IMR-90 (cell line): ENCODE data around the gene ITGB5. TPM values are rescaled to one million over a fixed set of nuclear protein-coding genes. Genes with fewer than 3 reads are reported as not detected.

Experiments used
- ATAC-seq: fragments of 200-7000 bp; cut with Tn5 transposase; 2 replicates; pipeline ENCODE4 v1.9.1; 2020; ENCODE audit warnings: low read depth, mild to moderate bottlenecking, moderate library complexity
- BruUV-seq: library from RNA; stranded (reverse); fragments of 400-500 nt; replicated peaks from 2 replicates; lab custom pipeline; 2021; lab: Mats Ljungman, UMichigan
- CTCF ChIA-PET: fragments of 300-600 bp; formaldehyde crosslinking; extraction: SDS; loops from one replicate; lab custom pipeline; 2021; ENCODE audit warnings: antibody characterized with exemption; lab: Yijun Ruan, JAX
- POLR2A ChIA-PET: fragments of 300-600 bp; sonication (Branson Sonifier 250); formaldehyde crosslinking; loops from one replicate; lab custom pipeline; 2022; ENCODE audit warnings: antibody characterized with exemption; ENCODE audit not compliant: unreplicated experiment; lab: Charles Lee
- DNase-seq: peaks from one replicate; pipeline ENCODE4 v3.0.0; 2013
- H2AFZ ChIP-seq: replicated peaks from 2 replicates; pipeline ENCODE3; 2013; ENCODE audit warnings: low read length, mild to moderate bottlenecking; ENCODE audit not compliant: poor library complexity
- H2AK5ac ChIP-seq: 2 replicates; pipeline ENCODE4 v1.6.1; 2013; ENCODE audit warnings: low read depth, low read length, inconsistent platforms
- H2AK9ac ChIP-seq: replicated peaks from 2 replicates; pipeline ENCODE3; 2013; ENCODE audit warnings: mild to moderate bottlenecking, low read depth, low read length, moderate library complexity; ENCODE audit not compliant: poor library complexity
- H2BK120ac ChIP-seq: 2 replicates; pipeline ENCODE4 v1.6.1; 2013; ENCODE audit warnings: low read depth, low read length, inconsistent platforms
- H2BK15ac ChIP-seq: 3 replicates; pipeline ENCODE4 v1.6.1; 2013; ENCODE audit warnings: low read depth, low read length, inconsistent platforms
- H2BK20ac ChIP-seq: 2 replicates; pipeline ENCODE4 v1.6.1; 2013; ENCODE audit warnings: low read depth, mild to moderate bottlenecking, inconsistent platforms, low read length, moderate library complexity
- H2BK5ac ChIP-seq: 2 replicates; pipeline ENCODE4 v1.6.1; 2013; ENCODE audit warnings: mild to moderate bottlenecking, low read depth, low read length, inconsistent platforms; ENCODE audit not compliant: poor library complexity, severe bottlenecking
- H3K14ac ChIP-seq: replicated peaks from 2 replicates; pipeline ENCODE4 v1.6.1; 2013; ENCODE audit warnings: low read depth, low read length, inconsistent platforms
- H3K18ac ChIP-seq: 2 replicates; pipeline ENCODE4 v1.6.1; 2013; ENCODE audit warnings: low read depth, low read length, control low read depth
- H3K23ac ChIP-seq: 2 replicates; pipeline ENCODE4 v1.6.1; 2013; ENCODE audit warnings: low read depth, low read length, inconsistent platforms
- H3K27ac ChIP-seq: 2 replicates; pipeline ENCODE4 v1.5.1; 2013; ENCODE audit warnings: mild to moderate bottlenecking, control low read depth, low read length; ENCODE audit not compliant: insufficient read depth
- H3K27me3 ChIP-seq: 2 replicates; pipeline ENCODE4 v1.6.1; 2013; ENCODE audit warnings: low read length; ENCODE audit not compliant: control insufficient read depth, insufficient read depth
- H3K36me3 ChIP-seq: 2 replicates; pipeline ENCODE4 v1.6.1; 2013; ENCODE audit warnings: low read length, mixed read lengths; ENCODE audit not compliant: control insufficient read depth, insufficient read depth
- H3K4ac ChIP-seq: 2 replicates; pipeline ENCODE4 v1.6.1; 2013; ENCODE audit warnings: low read depth, low read length, inconsistent platforms
- H3K4me1 ChIP-seq: 2 replicates; pipeline ENCODE4 v1.6.1; 2013; ENCODE audit warnings: low read length, mixed read lengths; ENCODE audit not compliant: control insufficient read depth, insufficient read depth
- H3K4me2 ChIP-seq: 2 replicates; pipeline ENCODE4 v1.6.1; 2013; ENCODE audit warnings: low read depth, mild to moderate bottlenecking, control low read depth, low read length, moderate library complexity
- H3K4me3 ChIP-seq: 2 replicates; pipeline ENCODE4 v1.5.1; 2013; ENCODE audit warnings: low read depth, mild to moderate bottlenecking, control low read depth, low read length, moderate library complexity; ENCODE audit not compliant: insufficient read depth
- H3K56ac ChIP-seq: 2 replicates; pipeline ENCODE4 v1.6.1; 2013; ENCODE audit warnings: low read length, inconsistent platforms; ENCODE audit not compliant: insufficient read depth; ENCODE audit errors: extremely low read depth
- H3K79me1 ChIP-seq, 2 experiments: 2 replicates each; pipeline ENCODE4 v1.6.1; 2013; ENCODE audit warnings: low read length in 2 of 2, inconsistent platforms in 1 of 2, low read depth in 1 of 2
- H3K9ac ChIP-seq: 2 replicates; pipeline ENCODE4 v1.6.1; 2013; ENCODE audit warnings: low read depth, low read length, control low read depth
- H3K9me1 ChIP-seq: 2 replicates; pipeline ENCODE4 v1.6.1; 2013; ENCODE audit warnings: low read length, inconsistent platforms; ENCODE audit not compliant: insufficient read depth
- H3K9me3 ChIP-seq: 2 replicates; pipeline ENCODE4 v1.6.1; 2013; ENCODE audit warnings: low read length; ENCODE audit not compliant: control insufficient read depth, insufficient read depth
- H4K20me1 ChIP-seq: 2 replicates; pipeline ENCODE4 v1.6.1; 2013; ENCODE audit warnings: low read length, inconsistent platforms; ENCODE audit not compliant: insufficient read depth
- H4K5ac ChIP-seq: 2 replicates; pipeline ENCODE4 v1.6.1; 2013; ENCODE audit warnings: mild to moderate bottlenecking, low read depth, low read length, control low read depth
- H4K8ac ChIP-seq, 2 experiments: 2 replicates each; pipeline ENCODE4 v1.6.1; 2013; ENCODE audit warnings: low read depth in 2 of 2, low read length in 2 of 2, control low read depth in 1 of 2, inconsistent platforms in 1 of 2
- H4K91ac ChIP-seq: 2 replicates; pipeline ENCODE4 v1.6.1; 2013; ENCODE audit warnings: low read depth, low read length, inconsistent platforms; ENCODE audit not compliant: insufficient read depth
- BHLHE40 ChIP-seq: fragments of 150-350 bp; IDR thresholded peaks from 2 replicates; pipeline ENCODE4 v1.6.1; 2016; ENCODE audit warnings: mild to moderate bottlenecking, low read depth, low read length
- CEBPB ChIP-seq: IDR thresholded peaks from 2 replicates; pipeline ENCODE4 v1.6.1; 2012; ENCODE audit warnings: low read depth, low read length, improper control_type of control experiment
- ELK1 ChIP-seq: fragments of 150-350 bp; IDR thresholded peaks from 2 replicates; pipeline ENCODE4 v1.6.1; 2016; ENCODE audit warnings: low read depth, mild to moderate bottlenecking, low read length, moderate library complexity, borderline replicate concordance
- FOS ChIP-seq: fragments of 150-350 bp; IDR thresholded peaks from 2 replicates; pipeline ENCODE4 v1.6.1; 2016; ENCODE audit warnings: low read depth, low read length
- MAFK ChIP-seq: IDR thresholded peaks from 2 replicates; pipeline ENCODE4 v1.6.1; 2012; ENCODE audit warnings: low read depth, low read length, improper control_type of control experiment
- NFE2L2 ChIP-seq: fragments of 150-350 bp; IDR thresholded peaks from 2 replicates; pipeline ENCODE4 v1.6.1; 2016; ENCODE audit warnings: low read depth, mild to moderate bottlenecking, low read length
- RFX5 ChIP-seq: IDR thresholded peaks from 2 replicates; pipeline ENCODE4 v1.8.0; 2012; ENCODE audit warnings: low read depth, mild to moderate bottlenecking, low read length, moderate library complexity
- SMC3 ChIP-seq: fragments of 150-350 bp; IDR thresholded peaks from 2 replicates; pipeline ENCODE4 v1.6.1; 2016; ENCODE audit warnings: low read depth, mild to moderate bottlenecking, antibody characterized with exemption, low read length, moderate library complexity
- WGBS, 2 experiments: methylation state at CpG; one replicate each; pipeline versions ENCODE4 v1.1.5 to v1.1.7; 2013; ENCODE audit warnings: missing lambda C conversion rate in 2 of 2; ENCODE audit not compliant: insufficient read length in 1 of 2; ENCODE audit errors: extremely low coverage in 2 of 2; 5-methylcytosine and 5-hydroxymethylcytosine counted together
- dilution Hi-C: fragments of 300-500 bp; cut with HindIII; formaldehyde crosslinking; loops from one replicate; pipeline ENCODE4 v1.14.3; 2018; ENCODE audit warnings: low sequenced_read_pairs; ENCODE audit not compliant: unreplicated experiment
- in situ Hi-C: fragments of 300-500 bp; cut with MboI; formaldehyde crosslinking; loops from 3 replicates; pipeline ENCODE4 v1.14.3; 2019; ENCODE audit warnings: low sequenced_read_pairs, inconsistent platforms, mixed read lengths
- intact Hi-C: fragments of 100-400 bp; cut with micrococcal nuclease; formaldehyde crosslinking; loops from 2 replicates; pipeline ENCODE4 v1.10.0; 2022
- polyA plus RNA-seq, 3 experiments: library from polyadenylated mRNA; depleted of rRNA; stranded (reverse); fragments of >200 nt; gene quantifications; 2 replicates each; pipeline ENCODE4 v1.2.3, GENCODE V29; 2012; ENCODE audit warnings: low replicate concordance in 1 of 3
- total RNA-seq: library from RNA; depleted of rRNA; stranded (reverse); fragments of >200 nt; gene quantifications from 2 replicates; pipeline ENCODE4 v1.2.3, GENCODE V29; 2012
- TF ChIP-seq, protein P1 (sequence below): conservative IDR thresholded peaks from 2 replicates; pipeline ENCODE4 v1.5.1; 2012; ENCODE audit warnings: mild to moderate bottlenecking, low read depth, low read length, improper control_type of control experiment

The ITGB5 gene
- total and polyA plus RNA-seq, 2 of the 4 experiments (the other 2 are of a cell fraction), result 85.0 to 101 TPM

DNA sequence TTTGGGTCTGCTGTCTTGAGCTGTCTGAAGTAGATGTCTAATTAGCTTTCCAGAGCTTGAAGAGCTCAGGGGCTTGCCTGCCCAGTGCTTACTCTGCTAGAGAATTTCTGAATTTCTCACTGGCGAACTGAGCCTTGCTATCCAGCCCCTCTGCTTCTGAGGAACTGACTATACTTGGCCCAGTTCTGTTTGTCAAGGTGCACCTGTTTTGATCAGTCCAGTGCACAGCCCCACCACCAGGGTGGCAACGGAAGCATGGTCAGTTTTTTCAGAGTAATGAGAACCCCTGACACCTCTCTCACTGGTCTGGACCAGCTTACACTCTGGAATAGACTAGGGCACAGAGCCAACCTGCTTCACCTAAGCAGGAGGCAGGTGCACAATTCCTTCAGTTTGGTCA, 25.2 kb downstream of the ITGB5 start:
- Histone ChIP-seq H3K56ac (no peak overlapping the region), H2AK9ac (no peak overlapping the region), H3K9ac (no peak overlapping the region), H3K4ac (peak overlapping the region; percentile 66; the same call in 1 of the 2 replicates), H3K14ac (peak overlapping the region; percentile 57), H3K79me1 (peaks cover 20 to 57% of the 10 kb centered on the region in 2 experiments), H3K36me3 (peaks cover 8% of the 10 kb centered on the region), H4K5ac (no peak overlapping the region), H2BK15ac (peak overlapping the region; percentile 37; the same call in 1 of the 3 replicates), H4K20me1 (peaks cover 17% of the 10 kb centered on the region), H3K23ac (no peak overlapping the region), H4K91ac (peak overlapping the region; percentile 43), H2BK120ac (peak overlapping the region; percentile 65; the same call in 1 of the 2 replicates), H3K4me2 (no peak overlapping the region), H4K8ac (peak overlapping the region in 1 of 2 experiments; percentile 23; a peak in 1 of 4 replicates), H2BK5ac (no peak overlapping the region), H3K4me3 (no peak overlapping the region), H3K18ac (peak overlapping the region; percentile 10; the same call in 1 of the 2 replicates), H2BK20ac (peak overlapping the region; percentile 54; the same call in 1 of the 2 replicates), H3K4me1 (peaks cover 11% of the 10 kb centered on the region), H3K9me3 (no peaks in the 10 kb centered on the region), H2AK5ac (peak overlapping the region; percentile 77), H3K9me1 (peaks cover 21% of the 10 kb centered on the region), H2AFZ (no peak overlapping the region), H3K27ac (no peak overlapping the region), H3K27me3 (no peaks in the 10 kb centered on the region)
- dilution Hi-C loops, result no loop called here
- 100% methylated on average over 2 of the region's 2 CpGs; no CpG with 5 or more reads in 1 of the 2 experiments for WGBS, 2 experiments
- no peak for ATAC-seq
- no peak for TF ChIP-seq CEBPB
- no peak for TF ChIP-seq SMC3
- TF ChIP-seq, protein P1, sequence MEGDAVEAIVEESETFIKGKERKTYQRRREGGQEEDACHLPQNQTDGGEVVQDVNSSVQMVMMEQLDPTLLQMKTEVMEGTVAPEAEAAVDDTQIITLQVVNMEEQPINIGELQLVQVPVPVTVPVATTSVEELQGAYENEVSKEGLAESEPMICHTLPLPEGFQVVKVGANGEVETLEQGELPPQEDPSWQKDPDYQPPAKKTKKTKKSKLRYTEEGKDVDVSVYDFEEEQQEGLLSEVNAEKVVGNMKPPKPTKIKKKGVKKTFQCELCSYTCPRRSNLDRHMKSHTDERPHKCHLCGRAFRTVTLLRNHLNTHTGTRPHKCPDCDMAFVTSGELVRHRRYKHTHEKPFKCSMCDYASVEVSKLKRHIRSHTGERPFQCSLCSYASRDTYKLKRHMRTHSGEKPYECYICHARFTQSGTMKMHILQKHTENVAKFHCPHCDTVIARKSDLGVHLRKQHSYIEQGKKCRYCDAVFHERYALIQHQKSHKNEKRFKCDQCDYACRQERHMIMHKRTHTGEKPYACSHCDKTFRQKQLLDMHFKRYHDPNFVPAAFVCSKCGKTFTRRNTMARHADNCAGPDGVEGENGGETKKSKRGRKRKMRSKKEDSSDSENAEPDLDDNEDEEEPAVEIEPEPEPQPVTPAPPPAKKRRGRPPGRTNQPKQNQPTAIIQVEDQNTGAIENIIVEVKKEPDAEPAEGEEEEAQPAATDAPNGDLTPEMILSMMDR, result no peak
- no peak for TF ChIP-seq BHLHE40
- no peak for TF ChIP-seq ELK1
- TF ChIP-seq NFE2L2, result no peak
- TF ChIP-seq MAFK, result no peak
- no peak for TF ChIP-seq FOS
- no peak for TF ChIP-seq RFX5
- DNase-seq, result no peak
- intact Hi-C loops, result no loop called here
- in situ Hi-C loops, result no loop called here
- CTCF ChIA-PET, result interaction anchor here (0.8 kb wide), 1 partner anchor 16 kb away, joined by 4 read pairs; no protein-coding TSS in a partner anchor
- BruUV-seq, result no TSS peak
- POLR2A ChIA-PET, result no interaction called here
